T-helper 1 cell treated with Interleukin-12 subunit alpha and Interleukin-12 subunit beta and Interleukin-4 antibody, amounts not matched to agents 30 μg/mL and 1 μg/mL, for 36 hours (primary cell): Measurements from ENCODE around the gene ARPC5L.

Experiments used
- H3K27ac Mint-ChIP-seq: one replicate; pipeline ENCODE4 v1.8.0; 2021; ENCODE audit warnings: mild to moderate bottlenecking, mixed read lengths
- H3K27me3 Mint-ChIP-seq: one replicate; pipeline ENCODE4 v1.8.0; 2021; ENCODE audit warnings: low read depth, mixed read lengths
- H3K36me3 Mint-ChIP-seq: one replicate; pipeline ENCODE4 v1.8.0; 2021; ENCODE audit warnings: low read depth, mixed read lengths
- H3K4me1 Mint-ChIP-seq: one replicate; pipeline ENCODE4 v1.8.0; 2021; ENCODE audit warnings: low read depth, mixed read lengths
- H3K4me3 Mint-ChIP-seq: one replicate; pipeline ENCODE4 v1.8.0; 2021; ENCODE audit warnings: mild to moderate bottlenecking, moderate library complexity, mixed read lengths
- H3K9me3 Mint-ChIP-seq: one replicate; pipeline ENCODE4 v1.8.0; 2021; ENCODE audit warnings: mixed read lengths

Gene ARPC5L

GRCh38 chr9:124861342-124862229 is at the start of gene ARPC5L, which contains the start of gene RPL35:
ARPC5L (plus strand) TSS chr9:124862130; CDS start chr9:124869291, 7,161 bp downstream.
RPL35 (minus strand) TSS chr9:124861957; CDS start chr9:124861912, 45 bp downstream.
- Mint-ChIP-seq H3K27me3 (no peaks in the 10 kb centered on the region), H3K9me3 (no peaks in the 10 kb centered on the region), H3K4me3 (peak within 1 kb of the TSS; percentile 85), H3K36me3 (peaks cover 25% of the 10 kb centered on the region), H3K27ac (peak within 1 kb of the TSS; percentile 86), H3K4me1 (peaks cover 22% of the 10 kb centered on the region)

DNA sequence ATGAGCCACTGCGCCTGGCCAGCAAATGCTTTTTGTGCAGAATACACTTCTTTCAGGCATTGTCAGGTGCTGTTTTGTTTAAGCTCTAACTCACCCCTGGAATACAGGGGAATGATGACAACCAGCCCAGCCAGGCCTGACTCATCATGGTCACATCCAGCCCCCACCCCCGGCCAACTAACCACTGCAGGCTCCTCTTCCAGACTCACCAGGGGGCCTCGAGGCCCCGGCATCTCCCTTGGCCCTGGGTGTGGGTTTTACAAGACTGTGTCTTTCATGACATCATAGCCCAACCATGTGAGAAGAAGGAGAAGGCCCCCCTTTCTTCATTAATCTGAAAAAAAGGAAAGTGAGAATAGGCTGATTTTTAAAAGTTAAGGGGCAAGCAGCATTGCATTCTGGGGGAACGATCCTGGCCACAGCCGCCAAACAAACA is 49.5 kb upstream of the ARPC5L start:
- no peak overlapping the region for H3K27ac Mint-ChIP-seq

GRCh38 chr9:124813041-124813440 is 48.9 kb upstream of the ARPC5L start:
- Mint-ChIP-seq H3K4me1 (peaks cover 1% of the 10 kb centered on the region), H3K27ac (no peak overlapping the region), H3K4me3 (no peak overlapping the region), H3K27me3 (peaks cover 2% of the 10 kb centered on the region), H3K36me3 (no peaks in the 10 kb centered on the region), H3K9me3 (no peaks in the 10 kb centered on the region)

More for the DNA sequence above, 49.5 kb upstream of the ARPC5L start:
- Mint-ChIP-seq H3K4me3 (no peak overlapping the region), H3K36me3 (no peaks in the 10 kb centered on the region), H3K9me3 (no peaks in the 10 kb centered on the region), H3K4me1 (no peaks in the 10 kb centered on the region), H3K27me3 (no peaks in the 10 kb centered on the region)

DNA sequence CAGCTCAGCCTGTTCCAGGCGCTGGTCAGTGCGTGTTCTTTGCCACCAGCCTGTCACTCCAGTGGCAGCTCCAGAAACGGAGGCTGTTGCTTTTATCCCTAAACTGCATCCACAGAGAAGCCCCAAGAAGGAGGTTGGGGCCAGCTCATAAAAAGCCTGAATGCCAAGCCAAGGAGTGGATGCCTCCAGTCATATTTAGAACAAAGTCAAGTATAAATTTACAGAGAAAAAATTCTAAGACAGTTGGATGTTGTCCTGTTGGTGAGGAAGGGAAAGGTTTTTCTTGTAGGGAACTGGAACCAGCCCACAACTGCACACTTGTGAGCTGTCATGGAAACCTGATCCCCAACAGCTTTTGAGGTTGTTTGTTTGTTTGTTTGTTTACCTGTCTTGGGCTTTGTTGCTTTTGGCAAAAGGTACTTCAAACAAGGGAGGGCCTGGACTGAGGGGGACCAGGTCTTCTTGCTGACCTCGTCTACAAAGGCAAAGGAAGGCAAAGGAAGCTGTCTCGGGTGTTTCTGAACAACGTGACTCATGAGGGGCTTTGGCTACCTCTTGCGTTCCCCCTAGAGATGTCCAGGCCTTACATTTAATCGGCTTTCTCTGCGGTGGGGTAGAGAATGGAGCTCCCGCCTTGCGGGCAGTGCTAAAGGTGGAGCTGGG is 48.3 kb upstream of the ARPC5L start:
- H3K27me3 Mint-ChIP-seq = peaks cover 3% of the 10 kb centered on the region
- H3K9me3 Mint-ChIP-seq = no peaks in the 10 kb centered on the region
- no peak overlapping the region for H3K27ac Mint-ChIP-seq
- peaks cover 7% of the 10 kb centered on the region for H3K4me1 Mint-ChIP-seq
- H3K36me3 Mint-ChIP-seq = no peaks in the 10 kb centered on the region
- H3K4me3 Mint-ChIP-seq = no peak overlapping the region

DNA sequence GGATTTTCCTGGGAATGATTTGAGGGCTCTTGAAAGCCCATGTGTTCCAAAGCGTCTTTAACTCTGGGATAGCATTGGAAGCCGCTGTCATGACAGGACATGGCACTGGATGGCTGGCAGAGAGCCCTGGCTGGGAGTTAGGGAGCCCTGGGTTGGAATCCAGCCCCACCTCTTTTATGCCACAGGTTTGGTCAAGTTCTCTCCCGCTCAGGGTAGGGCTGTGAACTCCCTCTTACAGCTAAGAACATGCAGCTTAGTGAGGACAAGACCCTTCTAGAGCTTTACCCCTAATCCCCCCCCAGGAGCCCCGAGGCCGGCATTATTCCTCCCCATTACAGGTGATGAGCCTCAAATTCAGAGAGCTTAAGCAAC is 47.8 kb upstream of the ARPC5L start:
- Mint-ChIP-seq H3K4me3 (no peak overlapping the region), H3K27ac (no peak overlapping the region), H3K27me3 (peaks cover 3% of the 10 kb centered on the region), H3K9me3 (no peaks in the 10 kb centered on the region), H3K36me3 (no peaks in the 10 kb centered on the region), H3K4me1 (peaks cover 9% of the 10 kb centered on the region)

DNA sequence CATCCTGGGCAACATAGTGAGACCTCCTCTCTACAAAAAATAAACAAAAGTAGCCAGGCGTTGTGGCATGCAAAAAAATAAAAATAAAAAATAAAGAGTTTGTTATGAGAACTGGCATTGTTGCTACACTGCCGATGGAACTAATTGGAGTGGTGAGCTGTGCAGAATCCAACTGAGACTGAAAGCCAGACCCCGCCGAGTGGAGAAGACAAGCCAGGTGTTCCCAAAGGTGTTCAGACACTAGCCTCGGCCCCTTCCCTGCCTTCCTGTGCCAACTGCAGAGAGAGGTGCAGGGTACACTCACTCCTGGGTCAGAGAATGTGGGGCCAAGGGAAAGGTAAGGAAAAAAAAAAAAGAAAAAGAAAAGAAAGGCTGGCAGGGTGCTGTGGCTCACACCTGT is 46.3 kb upstream of the ARPC5L start:
- Mint-ChIP-seq H3K9me3 (no peaks in the 10 kb centered on the region), H3K27ac (no peak overlapping the region), H3K36me3 (no peaks in the 10 kb centered on the region), H3K4me3 (no peak overlapping the region), H3K27me3 (peaks cover 3% of the 10 kb centered on the region), H3K4me1 (peaks cover 9% of the 10 kb centered on the region)

DNA sequence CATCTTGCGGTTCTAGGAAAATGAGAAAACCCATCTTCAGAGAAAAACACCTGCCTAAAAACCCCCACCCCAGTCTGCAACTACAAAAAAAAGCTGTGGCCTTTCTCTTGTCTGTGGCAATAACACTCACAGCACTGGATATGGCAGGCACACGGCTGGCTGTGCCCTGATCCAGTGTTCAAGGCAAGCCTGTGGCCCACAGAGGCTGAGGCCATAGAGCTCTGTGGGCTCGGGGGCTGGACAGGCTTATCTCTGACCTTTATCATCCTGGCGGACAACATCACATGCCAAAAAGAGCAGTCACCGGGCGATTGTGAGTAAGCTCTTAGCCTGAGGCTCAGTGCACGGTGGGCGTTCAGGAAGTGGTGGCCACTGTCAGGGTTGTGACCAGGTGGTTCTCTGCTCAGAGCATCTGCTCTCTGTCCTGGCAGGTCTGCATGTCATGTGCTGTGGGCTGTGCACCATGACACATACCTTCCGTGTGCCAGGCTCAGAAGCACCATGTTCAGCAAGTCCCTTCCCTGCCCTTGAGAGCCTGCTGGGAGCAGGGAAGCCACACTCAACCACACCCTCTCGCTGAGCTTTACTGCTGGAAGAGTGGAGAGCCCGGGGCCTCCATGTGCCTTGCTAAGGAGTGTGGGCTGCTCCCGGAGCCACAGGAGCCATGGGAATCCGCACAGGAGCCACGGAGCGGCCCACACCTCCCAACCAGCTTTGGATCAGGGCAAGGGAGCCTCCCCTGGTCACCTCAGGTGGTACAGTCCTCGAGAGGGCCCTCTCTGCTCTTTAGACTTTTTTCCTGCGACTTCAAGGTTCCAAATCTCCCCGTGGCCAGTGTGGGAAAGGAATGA is 43.3 kb upstream of the ARPC5L start:
- peak overlapping the region; percentile 4 for H3K4me3 Mint-ChIP-seq
- no peaks in the 10 kb centered on the region for H3K36me3 Mint-ChIP-seq
- H3K27ac Mint-ChIP-seq = peak overlapping the region; percentile 65
- peaks cover 7% of the 10 kb centered on the region for H3K27me3 Mint-ChIP-seq
- no peaks in the 10 kb centered on the region for H3K9me3 Mint-ChIP-seq
- H3K4me1 Mint-ChIP-seq = peaks cover 9% of the 10 kb centered on the region

GRCh38 chr9:124820698-124821623 is 41.0 kb upstream of the ARPC5L start:
- Mint-ChIP-seq H3K4me3 (no peak overlapping the region), H3K27ac (no peak overlapping the region), H3K27me3 (peaks cover 7% of the 10 kb centered on the region), H3K9me3 (no peaks in the 10 kb centered on the region), H3K4me1 (peaks cover 9% of the 10 kb centered on the region), H3K36me3 (no peaks in the 10 kb centered on the region)

DNA sequence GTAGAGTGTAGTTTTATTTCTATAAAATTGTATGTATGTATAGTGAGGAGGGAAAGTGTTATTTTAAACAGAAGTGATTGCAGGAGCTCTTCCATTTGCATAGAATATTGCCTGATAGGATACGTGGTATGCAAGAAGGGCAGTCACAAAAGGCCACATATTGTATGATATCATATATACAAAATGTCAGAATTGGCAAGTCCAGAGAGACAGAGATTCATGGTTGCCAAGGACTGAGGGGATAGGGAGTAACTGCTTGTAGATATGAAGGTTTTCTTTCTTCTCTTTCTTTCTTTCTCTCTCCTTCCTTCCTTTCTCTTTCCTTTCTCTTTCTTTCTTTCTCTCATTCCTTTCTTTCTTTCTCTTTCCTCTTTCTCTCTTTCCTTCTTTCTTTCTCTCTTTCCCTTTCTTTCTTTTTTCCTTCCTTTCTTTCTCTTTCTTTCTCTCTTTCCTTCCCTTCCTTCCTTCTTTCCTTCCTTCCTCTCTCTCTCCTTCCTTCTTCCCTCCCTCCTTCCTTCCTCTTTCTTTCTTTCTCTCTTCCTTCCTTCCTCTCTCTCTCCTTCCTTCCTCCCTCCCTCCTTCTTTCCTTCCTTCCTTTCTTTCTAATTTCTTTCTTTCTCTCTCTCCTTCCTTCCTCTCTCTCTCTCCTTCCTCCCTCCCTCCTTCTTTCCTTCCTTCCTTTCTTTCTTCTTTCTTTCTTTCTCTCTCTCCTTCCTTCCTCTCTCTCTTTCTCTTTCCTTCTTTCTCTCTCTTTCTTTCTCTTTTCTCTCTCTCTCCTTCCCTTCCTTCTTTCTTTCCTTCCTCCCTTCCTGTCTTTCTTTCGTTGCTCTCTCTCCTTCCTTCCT is 33.2 kb upstream of the ARPC5L start:
- no peaks in the 10 kb centered on the region for H3K9me3 Mint-ChIP-seq
- no peaks in the 10 kb centered on the region for H3K4me1 Mint-ChIP-seq
- H3K27me3 Mint-ChIP-seq = no peaks in the 10 kb centered on the region
- no peak overlapping the region for H3K27ac Mint-ChIP-seq
- H3K36me3 Mint-ChIP-seq = no peaks in the 10 kb centered on the region
- no peak overlapping the region for H3K4me3 Mint-ChIP-seq

DNA sequence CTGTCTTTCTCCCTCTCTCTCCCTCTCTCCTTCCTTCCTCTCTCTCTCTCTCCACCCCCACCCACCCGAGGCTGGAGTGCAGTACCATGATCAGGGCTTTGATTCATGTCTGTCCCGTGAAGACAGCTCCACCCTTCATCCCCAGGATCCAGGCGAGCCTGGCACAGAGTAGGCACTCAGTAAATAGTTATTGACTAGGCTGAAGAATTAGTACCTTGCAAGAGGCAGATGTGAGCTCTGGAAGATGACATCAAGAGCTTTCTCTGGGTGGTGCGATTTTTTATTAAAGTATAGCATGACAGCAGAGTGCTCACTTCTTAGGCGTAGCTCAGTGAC is 32.6 kb upstream of the ARPC5L start:
- no peaks in the 10 kb centered on the region for H3K27me3 Mint-ChIP-seq
- no peak overlapping the region for H3K4me3 Mint-ChIP-seq
- no peak overlapping the region for H3K27ac Mint-ChIP-seq
- no peaks in the 10 kb centered on the region for H3K9me3 Mint-ChIP-seq
- no peaks in the 10 kb centered on the region for H3K36me3 Mint-ChIP-seq
- no peaks in the 10 kb centered on the region for H3K4me1 Mint-ChIP-seq

DNA sequence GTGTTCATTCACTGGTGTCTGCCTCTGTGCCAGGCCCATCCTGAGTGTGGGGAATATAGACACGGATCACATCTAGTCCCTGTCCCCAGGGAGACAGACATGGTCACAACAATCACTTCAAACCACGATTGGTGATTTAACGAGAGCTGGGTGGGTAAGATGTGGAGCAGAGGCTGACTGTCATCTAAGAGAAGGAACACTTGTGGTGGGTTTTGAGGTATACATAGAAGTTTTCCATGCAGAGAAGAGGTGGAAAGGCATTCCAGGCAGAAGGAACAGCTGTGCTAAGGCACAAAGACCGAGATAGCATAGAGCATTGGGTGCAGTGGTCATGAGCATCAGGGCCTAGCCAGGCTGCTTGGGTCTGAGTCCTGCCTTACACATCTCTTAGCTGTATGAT is 31.3 kb upstream of the ARPC5L start:
- Mint-ChIP-seq H3K4me3 (no peak overlapping the region), H3K9me3 (no peaks in the 10 kb centered on the region), H3K27ac (no peak overlapping the region), H3K4me1 (no peaks in the 10 kb centered on the region), H3K27me3 (peaks cover under 1% of the 10 kb centered on the region), H3K36me3 (no peaks in the 10 kb centered on the region)

GRCh38 chr9:124831642-124832364 is 30.1 kb upstream of the ARPC5L start:
- Mint-ChIP-seq H3K4me1 (no peaks in the 10 kb centered on the region), H3K4me3 (no peak overlapping the region), H3K36me3 (no peaks in the 10 kb centered on the region), H3K27ac (no peak overlapping the region), H3K9me3 (no peaks in the 10 kb centered on the region), H3K27me3 (peaks cover 3% of the 10 kb centered on the region)
